Endothelial cell of umbilical vein (primary cell): Measurements from ENCODE around the gene LDHB. TPM values are rescaled to one million over a fixed set of nuclear protein-coding genes. Genes with fewer than 3 reads are reported as not detected.

Experiments
- BruUV-seq: library from RNA; stranded (reverse); fragments of 400-500 nt; replicated peaks from 2 replicates; lab custom pipeline; 2021; lab: Mats Ljungman, UMichigan
- CTCF ChIA-PET: fragments of 300-600, 350-600 bp; sonication (Branson Sonifier 250); formaldehyde crosslinking; loops from one replicate; lab custom pipeline; 2021; ENCODE audit warnings: antibody characterized with exemption, inconsistent platforms; lab: Charles Lee
- POLR2A ChIA-PET: fragments of 300-600, 350-600 bp; sonication (Branson Sonifier 250); formaldehyde crosslinking; loops from one replicate; lab custom pipeline; 2021; ENCODE audit warnings: antibody characterized with exemption, inconsistent platforms; lab: Charles Lee
- DNase-seq: peaks from one replicate; pipeline ENCODE4 v3.0.0-alpha.2; 2011; ENCODE audit warnings: low read depth, low spot score
- FAIRE-seq: peaks from 2 replicates; lab custom pipeline; 2011; peaks lifted over from hg19 to GRCh38; lab: Jason Lieb, UNC
- H2AFZ ChIP-seq: 2 replicates; pipeline ENCODE4 v1.6.0; 2012; ENCODE audit warnings: low read depth, low read length, control low read depth, inconsistent platforms
- H3K27ac ChIP-seq: 2 replicates; pipeline ENCODE4 v1.5.1; 2011; ENCODE audit warnings: low read depth, mild to moderate bottlenecking, control low read depth, low read length, moderate library complexity; ENCODE audit not compliant: insufficient read depth
- H3K27me3 ChIP-seq, 2 experiments: 2 replicates each; pipeline versions ENCODE4 v1.6.0 to v1.6.1; 2011; ENCODE audit warnings: low read length in 2 of 2, mixed read lengths in 1 of 2; ENCODE audit not compliant: control insufficient read depth in 2 of 2, insufficient read depth in 2 of 2
- H3K36me3 ChIP-seq, 2 experiments: 2 replicates in 1 of 2; 3 replicates in 1 of 2; pipeline ENCODE4 v1.5.1; 2011; ENCODE audit warnings: low read length in 2 of 2, mild to moderate bottlenecking in 1 of 2, moderate library complexity in 1 of 2; ENCODE audit not compliant: control insufficient read depth in 2 of 2, insufficient read depth in 2 of 2; ENCODE audit errors: extremely low read depth in 1 of 2
- H3K4me1 ChIP-seq: 3 replicates; pipeline ENCODE4 v1.5.1; 2011; ENCODE audit warnings: mild to moderate bottlenecking, low read length; ENCODE audit not compliant: control insufficient read depth, insufficient read depth; ENCODE audit errors: extremely low read depth
- H3K4me2 ChIP-seq: 2 replicates; pipeline ENCODE4 v1.6.1; 2011; ENCODE audit warnings: low read length, control low read depth, mixed read lengths; ENCODE audit not compliant: insufficient read depth
- H3K4me3 ChIP-seq, 3 experiments: fragments of 200-600 bp in 1 of 3; sonication (generic), shearing (Covaris generic) in 1 of 3; replicated peaks in 1 of 3; 2 replicates each; pipeline ENCODE4 v1.5.1; 2011 to 2016; ENCODE audit warnings: control low read depth in 3 of 3, low read length in 3 of 3, mild to moderate bottlenecking in 2 of 3, inconsistent platforms in 1 of 3, low read depth in 1 of 3, moderate library complexity in 1 of 3; ENCODE audit not compliant: insufficient read depth in 1 of 3
- H3K79me2 ChIP-seq: 2 replicates; pipeline ENCODE4 v1.6.0; 2012; ENCODE audit warnings: low read length, inconsistent platforms; ENCODE audit not compliant: control insufficient read depth, insufficient read depth
- H3K9ac ChIP-seq: replicated peaks from 2 replicates; pipeline ENCODE3; 2011; ENCODE audit warnings: low read length, control low read depth; ENCODE audit not compliant: insufficient read depth; ENCODE audit errors: extremely low read depth
- H3K9me1 ChIP-seq: replicated peaks from 3 replicates; pipeline ENCODE4 v1.6.0; 2011; ENCODE audit warnings: mild to moderate bottlenecking, low read length; ENCODE audit not compliant: control insufficient read depth, insufficient read depth; ENCODE audit errors: extremely low read depth
- H3K9me3 ChIP-seq: replicated peaks from 2 replicates; pipeline ENCODE4 v1.5.1; 2012; ENCODE audit warnings: low read length, inconsistent platforms; ENCODE audit not compliant: control insufficient read depth, insufficient read depth
- H4K20me1 ChIP-seq: replicated peaks from 2 replicates; pipeline ENCODE3; 2011; ENCODE audit warnings: mild to moderate bottlenecking, low read length; ENCODE audit not compliant: control insufficient read depth, insufficient read depth; ENCODE audit errors: extremely low read depth
- EZH2 ChIP-seq: IDR thresholded peaks from 2 replicates; pipeline ENCODE4 v1.6.1; 2012; ENCODE audit warnings: borderline replicate concordance, low read depth, mild to moderate bottlenecking, moderate library complexity, low read length, inconsistent platforms; ENCODE audit not compliant: severe bottlenecking
- FOS ChIP-seq: IDR thresholded peaks from 2 replicates; pipeline ENCODE4 v1.6.1; 2011; ENCODE audit warnings: mild to moderate bottlenecking, low read length, moderate library complexity, borderline replicate concordance; ENCODE audit not compliant: insufficient read depth
- GATA2 ChIP-seq: IDR thresholded peaks from 2 replicates; pipeline ENCODE4 v1.7.0; 2011; ENCODE audit warnings: low read depth, mild to moderate bottlenecking, moderate library complexity, mixed read lengths, low read length; ENCODE audit not compliant: insufficient read length, insufficient read depth
- JUN ChIP-seq: IDR thresholded peaks from 2 replicates; pipeline ENCODE4 v1.6.1; 2011; ENCODE audit warnings: borderline replicate concordance, low read depth; ENCODE audit not compliant: insufficient read length, insufficient read depth
- MAX ChIP-seq: IDR thresholded peaks from 2 replicates; pipeline ENCODE4 v1.6.1; 2011; ENCODE audit not compliant: insufficient read depth, insufficient read length
- MYC ChIP-seq: IDR thresholded peaks from one replicate; pipeline ENCODE4 v1.6.1; 2011; ENCODE audit warnings: mild to moderate bottlenecking, low read depth, low read length
- POLR2A ChIP-seq: IDR thresholded peaks from 2 replicates; pipeline ENCODE4 v1.6.1; 2012; ENCODE audit warnings: low read depth, mild to moderate bottlenecking, control low read depth, low read length
- POLR2AphosphoS5 ChIP-seq: IDR thresholded peaks from 2 replicates; pipeline ENCODE4 v1.6.1; 2012; ENCODE audit warnings: low read depth, mild to moderate bottlenecking, control low read depth, low read length, moderate library complexity; ENCODE audit not compliant: insufficient read depth
- dilution Hi-C: fragments of 300-500 bp; cut with MboI; formaldehyde crosslinking; loops from one replicate; pipeline ENCODE4 v1.15.0; 2019; ENCODE audit warnings: low sequenced_read_pairs; ENCODE audit not compliant: extremely low pct_ligation_motif_present
- intact Hi-C: fragments of 100-400 bp; cut with micrococcal nuclease; formaldehyde crosslinking; loops from one replicate; pipeline ENCODE4 v1.10.0; 2022
- polyA plus RNA-seq, 4 experiments: library from polyadenylated mRNA; depleted of rRNA in 3 of 4; stranded (reverse) in 3 of 4; unstranded in 1 of 4; fragments of >200 nt; gene quantifications; 2 replicates each; pipeline versions ENCODE4 v1.2.1 to v1.2.3, GENCODE V29; 2011 to 2012; ENCODE audit warnings: missing spikeins in 1 of 4
- total RNA-seq: library from RNA; stranded (reverse); gene quantifications from 2 replicates; pipeline ENCODE4 v1.2.3, GENCODE V29; 2021
- TF ChIP-seq, protein P1 (sequence below), 2 donors: IDR thresholded peaks; 1 replicate in 1 of 2; 2 replicates in 1 of 2; pipeline ENCODE4 v1.5.1; 2011; ENCODE audit warnings: low read length in 2 of 2, mild to moderate bottlenecking in 2 of 2, moderate library complexity in 2 of 2, control low read depth in 1 of 2, inconsistent platforms in 1 of 2, low read depth in 1 of 2; ENCODE audit not compliant: insufficient read depth in 1 of 2; ENCODE audit errors: extremely low read depth in 1 of 2

LDHB gene
- total and polyA plus RNA-seq, 2 donors (not counting 3 experiments of a cell fraction or from before 2014, with no cell fraction given), result 437 to 670 TPM

DNA sequence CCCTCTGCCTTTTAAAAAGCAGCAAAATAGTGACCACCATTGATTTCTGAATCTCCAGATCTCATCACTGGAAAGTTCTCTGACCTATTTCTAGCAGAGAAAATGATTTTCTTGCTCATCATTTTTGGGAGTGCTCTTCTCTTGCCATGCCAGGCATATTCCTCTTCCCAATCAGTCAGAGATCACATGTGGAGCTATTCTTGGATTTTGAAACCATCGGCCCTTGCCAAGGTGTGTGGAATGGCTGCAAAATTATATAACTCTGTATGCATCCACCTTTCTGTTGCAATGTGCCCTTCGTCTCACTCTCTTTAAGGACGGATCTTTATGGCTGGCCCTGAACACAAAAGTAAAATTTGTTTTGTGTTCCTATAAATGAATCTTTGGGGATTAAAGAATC, 25.5 kb upstream of the LDHB start:
- dilution Hi-C loops (no loop called here), intact Hi-C loops (no loop called here)
- no peaks in the 10 kb centered on the region for H3K9me3 ChIP-seq
- H3K4me2 ChIP-seq, result no peak overlapping the region
- no peaks in the 10 kb centered on the region for H3K36me3 ChIP-seq
- ChIA-PET POLR2A (no interaction called here), CTCF (interaction anchor here (1.1 to 2.6 kb wide), 3 partner anchors 16 to 74 kb away, joined by 3 to 5 read pairs (median 3); no protein-coding TSS in a partner anchor)
- peaks cover 4% of the 10 kb centered on the region for H3K4me1 ChIP-seq
- no peak for DNase-seq
- TF ChIP-seq EZH2, result no peak
- no peak for TF ChIP-seq GATA2
- TF ChIP-seq FOS, result no peak
- TF ChIP-seq POLR2AphosphoS5, result no peak
- no peak for TF ChIP-seq MYC
- no peak for TF ChIP-seq POLR2A
- TF ChIP-seq, protein P1, sequence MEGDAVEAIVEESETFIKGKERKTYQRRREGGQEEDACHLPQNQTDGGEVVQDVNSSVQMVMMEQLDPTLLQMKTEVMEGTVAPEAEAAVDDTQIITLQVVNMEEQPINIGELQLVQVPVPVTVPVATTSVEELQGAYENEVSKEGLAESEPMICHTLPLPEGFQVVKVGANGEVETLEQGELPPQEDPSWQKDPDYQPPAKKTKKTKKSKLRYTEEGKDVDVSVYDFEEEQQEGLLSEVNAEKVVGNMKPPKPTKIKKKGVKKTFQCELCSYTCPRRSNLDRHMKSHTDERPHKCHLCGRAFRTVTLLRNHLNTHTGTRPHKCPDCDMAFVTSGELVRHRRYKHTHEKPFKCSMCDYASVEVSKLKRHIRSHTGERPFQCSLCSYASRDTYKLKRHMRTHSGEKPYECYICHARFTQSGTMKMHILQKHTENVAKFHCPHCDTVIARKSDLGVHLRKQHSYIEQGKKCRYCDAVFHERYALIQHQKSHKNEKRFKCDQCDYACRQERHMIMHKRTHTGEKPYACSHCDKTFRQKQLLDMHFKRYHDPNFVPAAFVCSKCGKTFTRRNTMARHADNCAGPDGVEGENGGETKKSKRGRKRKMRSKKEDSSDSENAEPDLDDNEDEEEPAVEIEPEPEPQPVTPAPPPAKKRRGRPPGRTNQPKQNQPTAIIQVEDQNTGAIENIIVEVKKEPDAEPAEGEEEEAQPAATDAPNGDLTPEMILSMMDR (IDR thresholded peaks at IDR 0.05; ENCODE audit: extremely low read depth in 1 of 2, insufficient read depth in 1 of 2, low read depth in 1 of 2, low read length in 2 of 2), result no peak
- no peak for TF ChIP-seq JUN
- TF ChIP-seq MAX, result no peak
- BruUV-seq, result no TSS peak
- H3K27ac ChIP-seq, result no peak overlapping the region
- peaks cover 9 to 20% of the 10 kb centered on the region in 2 experiments for H3K27me3 ChIP-seq
- FAIRE-seq, result no peak
- H3K4me3 ChIP-seq, result no peak overlapping the region
- no peaks in the 10 kb centered on the region for H3K79me2 ChIP-seq
- no peaks in the 10 kb centered on the region for H3K9me1 ChIP-seq
- H2AFZ ChIP-seq, result no peak overlapping the region
- H3K9ac ChIP-seq, result no peak overlapping the region
- no peaks in the 10 kb centered on the region for H4K20me1 ChIP-seq
